Measurements from ENCODE around the gene RASSF5.

Gene RASSF5

GRCh38 chr1:206514813-206515387, 7.6 kb downstream of the RASSF5 start:
- no peak for DNase-seq (ENCODE audit: low read depth)

GRCh38 chr1:206516728-206516990, 9.3 kb downstream of the RASSF5 start:
- DNase-seq (ENCODE audit: low read depth): no peak

- DNase-seq (ENCODE audit: low read depth): no peak
Observed at GRCh38 chr1:206517784-206518183, 10.5 kb downstream of the RASSF5 start.

DNA sequence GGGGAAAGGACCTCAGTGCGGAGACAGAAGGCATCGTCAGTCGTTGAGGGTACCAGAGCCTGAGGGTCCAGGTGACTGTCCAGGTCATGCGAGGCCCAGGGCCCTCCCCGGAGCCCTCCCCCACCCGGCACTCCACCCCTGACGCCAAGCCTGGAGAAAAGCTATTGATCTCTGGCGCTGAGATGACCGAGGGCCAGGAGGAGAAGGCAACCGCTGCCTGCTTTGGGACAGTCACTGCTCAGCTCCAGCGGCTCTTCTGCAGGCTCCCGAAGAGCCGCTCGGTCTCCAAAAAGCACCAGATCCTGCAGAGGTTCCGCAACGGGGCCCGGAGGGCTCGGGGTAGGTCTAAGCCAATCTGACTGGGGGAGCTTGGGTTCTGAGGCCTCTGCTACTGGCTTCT, 10.9 kb downstream of the RASSF5 start:
- no peak for DNase-seq (ENCODE audit: low read depth)

DNA sequence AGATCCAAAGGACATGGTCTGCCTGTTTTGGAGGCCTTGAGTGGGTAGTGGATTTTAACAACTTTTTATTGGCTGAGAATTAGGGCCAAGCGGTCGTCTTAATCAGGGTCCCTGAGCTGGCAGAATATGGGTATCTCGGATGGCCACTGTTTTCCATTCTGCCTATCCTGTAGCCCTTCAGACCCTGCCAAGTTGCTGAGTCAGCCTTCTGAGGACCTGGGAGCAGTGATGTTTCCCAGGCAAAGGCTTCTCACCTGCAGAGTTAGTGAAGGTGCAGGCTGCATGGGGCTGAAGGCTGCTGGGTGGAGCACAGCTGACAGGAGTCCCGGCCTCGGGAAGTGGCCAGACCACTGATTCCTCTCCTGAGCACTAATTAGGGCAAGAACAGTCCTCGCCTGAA, 11.4 kb downstream of the RASSF5 start:
- no peak for DNase-seq (ENCODE audit: low read depth)

GRCh38 chr1:206521127-206521526, 13.8 kb downstream of the RASSF5 start:
- no peak for DNase-seq (ENCODE audit: low read depth)

GRCh38 chr1:206521694-206522402, 14.5 kb downstream of the RASSF5 start:
- DNase-seq (ENCODE audit: low read depth): no peak

DNA sequence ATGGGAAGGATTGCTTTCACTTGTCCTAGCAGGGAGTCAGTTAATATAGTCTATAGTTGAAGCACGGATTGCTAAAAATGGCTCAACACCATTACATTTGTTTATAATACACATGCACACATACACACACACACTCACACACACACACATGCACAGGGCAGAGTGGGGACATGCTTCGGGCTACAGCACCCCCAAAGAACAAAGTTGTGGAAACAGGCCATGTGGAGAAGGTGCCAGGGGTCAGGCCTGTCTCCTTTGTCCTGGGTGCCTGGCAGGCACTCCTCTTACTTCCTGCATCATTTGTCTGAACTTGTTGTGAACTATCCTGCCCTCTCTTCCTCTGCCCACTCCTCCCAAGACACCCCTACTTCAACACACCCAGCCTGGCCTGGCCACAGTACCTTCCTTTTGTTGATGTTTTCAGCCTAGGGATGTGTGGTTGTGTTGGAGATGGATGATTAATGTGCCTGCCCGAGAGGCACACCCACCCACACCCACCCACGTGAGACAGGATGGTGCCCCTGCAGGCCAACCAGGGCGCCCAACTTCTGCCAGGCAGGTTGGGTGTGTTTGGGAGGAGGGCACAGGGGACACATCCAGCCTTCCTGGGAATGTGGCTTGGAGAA, 17.5 kb downstream of the RASSF5 start:
- no peak for DNase-seq (ENCODE audit: low read depth)

DNA sequence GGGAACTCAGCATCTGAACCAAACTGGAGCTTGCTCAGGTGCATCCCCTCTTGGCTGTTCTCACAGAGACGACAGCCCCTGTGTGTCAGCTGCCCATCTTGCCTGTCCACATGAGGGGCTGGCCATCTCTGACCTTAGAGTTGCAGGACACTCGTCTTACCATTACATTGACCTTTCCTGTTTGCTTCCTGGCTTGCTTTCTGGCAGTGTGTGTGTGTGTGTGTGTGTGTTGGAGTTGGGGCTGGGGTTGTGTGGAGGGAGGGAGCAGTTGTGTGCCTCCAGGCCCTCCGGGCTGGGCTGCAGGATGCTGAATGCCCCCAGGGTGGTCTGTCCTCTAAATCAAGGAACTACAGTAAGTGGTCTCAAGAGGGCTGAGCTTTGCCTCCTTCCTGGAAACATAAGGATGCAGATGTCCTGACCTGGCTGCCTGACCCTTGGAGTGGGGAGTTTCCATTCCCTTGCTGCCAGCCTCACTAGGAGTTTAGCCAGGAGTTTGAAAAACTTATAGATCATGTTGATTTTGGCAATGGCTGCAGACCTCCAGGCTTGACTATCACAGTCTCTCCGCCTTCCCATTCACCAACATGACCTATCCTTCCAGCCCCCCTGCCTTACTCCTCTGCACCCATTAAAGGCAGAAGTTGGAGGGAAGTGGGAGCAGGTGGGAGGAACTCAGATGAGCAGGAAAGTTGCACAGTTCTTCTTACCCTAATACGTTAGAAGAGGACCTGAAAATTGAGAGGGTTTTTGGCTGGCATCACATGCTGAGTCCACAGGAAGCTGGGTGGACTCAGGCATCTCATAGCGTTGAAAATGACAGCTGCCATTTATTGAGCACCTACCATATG, 19.0 kb downstream of the RASSF5 start:
- no peak for DNase-seq (ENCODE audit: low read depth)

GRCh38 chr1:206529425-206529824, 22.1 kb downstream of the RASSF5 start:
- no peak for DNase-seq (ENCODE audit: low read depth)

GRCh38 chr1:206532368-206532767, 25.0 kb downstream of the RASSF5 start:
- DNase-seq (ENCODE audit: low read depth): no peak

GRCh38 chr1:206534552-206534951, 27.2 kb downstream of the RASSF5 start:
- no peak for DNase-seq (ENCODE audit: low read depth)

DNA sequence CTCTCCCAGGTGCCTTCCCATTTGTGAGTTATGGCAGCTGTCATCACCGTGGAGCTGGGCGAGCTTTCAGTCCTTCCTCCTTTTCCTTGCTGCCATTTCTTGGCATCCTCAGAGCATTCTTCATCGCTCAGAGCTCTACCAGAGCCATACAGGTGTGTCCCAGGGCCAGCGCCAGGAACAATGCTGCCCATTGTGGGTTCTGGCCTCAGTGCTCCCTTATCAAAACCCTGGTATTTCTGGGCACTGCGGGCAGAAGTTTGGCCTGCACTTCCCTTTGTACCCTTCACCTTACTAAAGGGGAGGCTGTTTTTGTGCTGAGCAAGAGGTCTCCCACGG, 28.5 kb downstream of the RASSF5 start:
- no peak for DNase-seq (ENCODE audit: low read depth)

GRCh38 chr1:206537141-206537540, 29.8 kb downstream of the RASSF5 start:
- no peak for DNase-seq (ENCODE audit: low read depth)

DNA sequence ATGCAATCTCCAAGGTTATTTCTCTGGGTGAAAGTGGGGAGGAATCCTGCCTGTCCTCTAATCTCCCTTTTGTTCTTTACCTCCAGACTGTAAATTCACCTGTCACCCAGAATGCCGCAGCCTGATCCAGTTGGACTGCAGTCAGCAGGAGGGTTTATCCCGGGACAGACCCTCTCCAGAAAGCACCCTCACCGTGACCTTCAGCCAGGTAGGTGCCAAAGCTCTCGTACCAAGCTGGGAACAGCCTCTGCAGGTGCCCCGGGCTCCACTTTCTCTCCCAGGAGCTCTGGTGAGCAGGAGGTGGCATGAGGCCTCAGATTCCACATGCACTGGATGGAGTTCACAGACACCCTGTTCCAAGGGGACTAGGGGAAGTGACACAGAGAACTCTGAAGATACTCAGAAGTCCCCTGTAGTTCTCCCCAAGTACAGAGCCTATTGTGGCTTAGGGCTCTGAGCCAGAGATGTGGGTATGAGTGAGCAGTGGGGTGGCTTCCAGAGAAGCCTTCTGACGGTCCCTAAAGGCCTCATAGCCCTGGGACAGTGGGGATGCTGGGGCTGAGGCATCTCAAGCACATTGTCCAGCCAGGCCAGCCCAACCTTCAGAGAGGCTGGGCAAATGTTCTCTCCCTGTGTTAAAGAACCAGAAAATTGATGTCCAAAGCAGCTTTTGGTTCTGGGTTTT, 30.9 kb downstream of the RASSF5 start:
- DNase-seq (ENCODE audit: low read depth): no peak

- no peak for DNase-seq (ENCODE audit: low read depth)
Observed at GRCh38 chr1:206538901-206539640, 31.7 kb downstream of the RASSF5 start.

DNA sequence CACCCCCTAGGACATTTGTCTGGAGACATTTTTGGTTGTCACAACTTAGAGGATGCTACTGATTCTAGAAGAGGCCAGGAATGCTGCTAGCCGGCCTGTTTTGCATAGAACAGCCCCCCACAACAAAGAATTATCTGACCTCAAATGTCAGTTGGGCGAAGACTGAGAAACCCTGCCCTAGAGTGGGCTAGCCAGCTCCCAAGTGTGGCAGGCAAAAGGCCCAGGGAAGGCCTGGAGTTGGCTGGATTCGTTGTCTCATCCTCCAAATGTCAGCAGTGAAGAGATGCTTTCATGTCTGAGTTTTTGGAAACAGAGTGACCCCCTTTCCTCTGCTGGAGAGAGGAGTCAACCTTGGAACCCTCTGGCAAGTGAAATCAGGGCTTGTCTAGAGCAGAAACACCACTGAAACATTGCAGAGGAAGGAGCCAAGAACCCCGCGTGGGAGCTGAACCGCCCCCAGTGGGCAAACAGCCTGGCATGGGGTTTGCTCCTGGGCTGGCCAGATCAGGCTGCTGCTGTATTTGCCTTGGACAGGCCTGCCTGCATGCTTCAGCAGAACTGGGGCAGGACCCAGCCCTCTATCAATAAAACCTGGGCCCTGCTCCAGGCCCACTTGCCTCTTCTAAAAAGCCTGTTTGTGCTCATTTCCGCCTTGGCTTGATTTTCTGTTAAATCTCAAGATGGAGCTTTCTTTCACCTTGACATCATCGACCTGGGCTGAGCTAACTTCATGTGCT, 32.9 kb downstream of the RASSF5 start:
- DNase-seq (ENCODE audit: low read depth): no peak

DNA sequence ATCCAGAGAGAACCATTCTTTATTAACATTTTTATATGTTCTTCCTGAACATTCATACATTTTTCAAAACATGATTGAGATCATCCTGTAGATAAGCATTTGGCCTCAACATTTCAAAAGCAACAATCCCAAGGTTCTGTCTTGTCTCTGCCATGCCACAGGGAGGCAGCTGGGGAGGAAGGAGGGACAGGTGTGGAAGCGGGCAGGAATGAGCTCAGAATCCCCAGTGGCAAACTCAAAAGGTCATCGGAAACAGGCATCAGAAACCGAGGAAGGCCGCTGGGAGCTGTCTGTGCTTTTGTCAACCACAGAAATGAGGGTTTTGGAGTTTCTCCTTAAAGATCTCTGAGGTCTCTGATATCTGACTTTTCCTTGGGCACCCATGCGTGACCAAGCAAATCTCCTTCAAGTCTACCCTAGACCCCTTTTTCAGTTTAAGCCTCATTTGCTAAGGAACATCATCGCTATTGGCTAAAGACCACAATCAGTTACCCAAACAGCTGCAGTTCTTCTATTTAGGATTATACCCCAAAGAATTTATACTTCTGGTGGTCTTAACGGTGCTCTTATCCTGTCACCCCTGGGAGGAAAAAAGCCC, 34.0 kb downstream of the RASSF5 start:
- DNase-seq (ENCODE audit: low read depth): no peak

DNA sequence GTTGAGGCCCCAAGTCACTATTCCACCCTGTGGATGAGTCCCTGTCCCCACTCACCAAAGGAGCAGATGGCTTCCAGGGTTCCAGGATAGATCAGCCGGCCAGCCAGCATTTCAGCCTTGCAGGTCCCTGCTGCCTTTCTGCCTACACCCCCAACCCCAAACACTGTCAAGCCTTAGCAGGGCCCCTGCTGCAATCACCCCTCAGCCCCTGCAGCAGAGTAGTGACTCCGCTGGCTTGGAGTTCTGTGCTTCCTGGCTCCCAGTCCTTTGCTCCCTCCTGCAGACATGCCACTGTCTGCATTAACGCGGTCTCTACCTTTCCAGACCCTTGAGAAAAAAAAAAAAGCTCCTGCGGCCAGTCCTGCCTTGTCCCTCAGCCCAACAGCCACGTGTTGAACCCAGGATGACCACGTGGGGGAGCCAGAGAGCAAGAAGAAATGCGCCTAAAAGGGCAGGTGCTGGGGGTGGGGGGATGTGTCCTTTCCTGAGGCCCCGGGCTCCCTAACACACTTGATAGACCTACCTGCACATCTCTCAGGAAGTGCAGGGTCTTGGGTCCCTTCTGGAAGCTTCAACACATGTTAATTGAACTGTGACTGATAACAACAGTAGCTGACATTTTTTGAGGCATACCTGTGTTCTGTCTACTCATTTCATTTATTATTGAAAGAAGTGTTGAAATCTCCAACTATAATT, 37.4 kb downstream of the RASSF5 start:
- DNase-seq (ENCODE audit: low read depth): no peak

- DNase-seq (ENCODE audit: low read depth): no peak
Observed at GRCh38 chr1:206545351-206545750, 38.0 kb downstream of the RASSF5 start.

Measured in GM04504 (cell line).